OCI-LY1 (cell line): ENCODE data around the gene SORD.
"Not testable (repeated sequence)": the region's sequence is repeated elsewhere in the genome, so short reads cannot be mapped to it uniquely, and the experiment has no call there.

Experiments used
- H2AFZ ChIP-seq: fragments of 200-600 bp; sonication (generic), shearing (Covaris generic); 2 replicates; pipeline ENCODE4 v1.6.0; 2014; ENCODE audit warnings: antibody characterized with exemption, mild to moderate bottlenecking, low read length
- H3F3A ChIP-seq: fragments of 200-600 bp; sonication (generic), shearing (Covaris generic); 2 replicates; pipeline ENCODE4 v1.6.0; 2014; ENCODE audit warnings: mild to moderate bottlenecking, antibody characterized with exemption, low read length, moderate library complexity; ENCODE audit not compliant: insufficient read depth
- H3K27ac ChIP-seq: fragments of 200-600 bp; sonication (generic); 2 replicates; pipeline ENCODE4 v1.5.1; 2014; ENCODE audit warnings: low read length, mixed run types, mild to moderate bottlenecking, low read depth; ENCODE audit not compliant: poor library complexity, severe bottlenecking
- H3K27me3 ChIP-seq: fragments of 200-600 bp; sonication (generic); 2 replicates; pipeline ENCODE4 v1.6.0; 2014; ENCODE audit warnings: antibody characterized with exemption, mild to moderate bottlenecking, low read length, moderate library complexity; ENCODE audit not compliant: insufficient read depth
- H3K36me3 ChIP-seq: fragments of 200-600 bp; sonication (generic); 2 replicates; pipeline ENCODE4 v1.6.1; 2014; ENCODE audit warnings: mild to moderate bottlenecking, antibody characterized with exemption, low read length, moderate library complexity, mixed read lengths; ENCODE audit not compliant: insufficient read depth
- H3K4me1 ChIP-seq: fragments of 200-600 bp; sonication (generic); 2 replicates; pipeline ENCODE4 v1.5.1; 2014; ENCODE audit warnings: mild to moderate bottlenecking, low read length, moderate library complexity; ENCODE audit not compliant: insufficient read depth, severe bottlenecking
- H3K4me2 ChIP-seq: fragments of 200-600 bp; sonication (generic), shearing (Covaris generic); 2 replicates; pipeline ENCODE4 v1.6.1; 2014; ENCODE audit warnings: low read length
- H3K4me3 ChIP-seq: fragments of 200-600 bp; sonication (generic); 2 replicates; pipeline ENCODE4 v1.5.1; 2014; ENCODE audit warnings: low read length, low read depth, mild to moderate bottlenecking, mixed read lengths; ENCODE audit not compliant: poor library complexity, severe bottlenecking
- H3K79me2 ChIP-seq: fragments of 200-600 bp; shearing (Covaris generic); 2 replicates; pipeline ENCODE4 v1.6.1; 2016; ENCODE audit warnings: mixed run types, low read length, mixed read lengths; ENCODE audit not compliant: insufficient read depth
- H3K9ac ChIP-seq: fragments of 200-600 bp; sonication (generic), shearing (Covaris generic); 2 replicates; pipeline ENCODE4 v1.6.1; 2014; ENCODE audit warnings: mild to moderate bottlenecking, low read length, mixed read lengths
- H3K9me2 ChIP-seq: fragments of 200-600 bp; sonication (generic), shearing (Covaris generic); 2 replicates; pipeline ENCODE4 v1.6.1; 2014; ENCODE audit warnings: low read depth, mild to moderate bottlenecking, low read length, mixed read lengths
- H3K9me3 ChIP-seq: fragments of 200-600 bp; shearing (Covaris generic); 2 replicates; pipeline ENCODE4 v1.6.1; 2014; ENCODE audit warnings: low read length, mixed read lengths
- H4K20me1 ChIP-seq: fragments of 200-600 bp; sonication (generic), shearing (Covaris generic); 2 replicates; pipeline ENCODE4 v1.6.0; 2016; ENCODE audit warnings: mild to moderate bottlenecking, low read length; ENCODE audit not compliant: insufficient read depth

Gene SORD

GRCh38 chr15:45077391-45077790, 54.4 kb downstream of the SORD start:
- not testable (repeated sequence) for H3K27me3 ChIP-seq, H2AFZ ChIP-seq, H3K9me2 ChIP-seq, H3K4me1 ChIP-seq, H3K9ac ChIP-seq, H4K20me1 ChIP-seq, H3K27ac ChIP-seq, H3K4me2 ChIP-seq, H3K4me3 ChIP-seq, H3K79me2 ChIP-seq, H3K36me3 ChIP-seq, H3F3A ChIP-seq, H3K9me3 ChIP-seq

- H3K79me2 ChIP-seq, H3F3A ChIP-seq, H3K4me3 ChIP-seq, H3K9me2 ChIP-seq, H3K4me2 ChIP-seq, H3K36me3 ChIP-seq, H3K9ac ChIP-seq, H3K4me1 ChIP-seq, H4K20me1 ChIP-seq, H3K27me3 ChIP-seq, H3K27ac ChIP-seq, H2AFZ ChIP-seq, H3K9me3 ChIP-seq: not testable (repeated sequence)
Observed at GRCh38 chr15:45079201-45079600, 56.2 kb downstream of the SORD start.

GRCh38 chr15:45079628-45080246, 56.7 kb downstream of the SORD start:
- H3K9me3 ChIP-seq, H3F3A ChIP-seq, H3K4me1 ChIP-seq, H3K9ac ChIP-seq, H3K36me3 ChIP-seq, H3K9me2 ChIP-seq, H3K79me2 ChIP-seq, H2AFZ ChIP-seq, H3K4me2 ChIP-seq, H3K4me3 ChIP-seq, H3K27ac ChIP-seq, H3K27me3 ChIP-seq, H4K20me1 ChIP-seq: not testable (repeated sequence)

- H3K9ac ChIP-seq, H3K4me3 ChIP-seq, H3K79me2 ChIP-seq, H3K36me3 ChIP-seq, H3K27me3 ChIP-seq, H4K20me1 ChIP-seq, H3K9me3 ChIP-seq, H3K9me2 ChIP-seq, H3F3A ChIP-seq, H3K4me1 ChIP-seq, H3K4me2 ChIP-seq, H2AFZ ChIP-seq, H3K27ac ChIP-seq: not testable (repeated sequence)
Observed at GRCh38 chr15:45080593-45080992, 57.6 kb downstream of the SORD start.

- H3F3A ChIP-seq, H3K9me3 ChIP-seq, H3K4me3 ChIP-seq, H4K20me1 ChIP-seq, H3K79me2 ChIP-seq, H3K4me2 ChIP-seq, H3K27ac ChIP-seq, H3K9ac ChIP-seq, H3K4me1 ChIP-seq, H3K36me3 ChIP-seq, H2AFZ ChIP-seq, H3K9me2 ChIP-seq, H3K27me3 ChIP-seq: not testable (repeated sequence)
Observed at GRCh38 chr15:45082412-45082811, 59.4 kb downstream of the SORD start.
